ENCODE measurements around the gene ARL6IP1. TPM values are rescaled to one million over a fixed set of nuclear protein-coding genes. Genes with fewer than 3 reads are reported as not detected.
A peak's percentile ranks its signal among the peaks of the same experiment; 100 is the strongest.

Gene ARL6IP1
- total RNA-seq, 2 experiments from 2014 or later = 264 to 277 TPM

DNA sequence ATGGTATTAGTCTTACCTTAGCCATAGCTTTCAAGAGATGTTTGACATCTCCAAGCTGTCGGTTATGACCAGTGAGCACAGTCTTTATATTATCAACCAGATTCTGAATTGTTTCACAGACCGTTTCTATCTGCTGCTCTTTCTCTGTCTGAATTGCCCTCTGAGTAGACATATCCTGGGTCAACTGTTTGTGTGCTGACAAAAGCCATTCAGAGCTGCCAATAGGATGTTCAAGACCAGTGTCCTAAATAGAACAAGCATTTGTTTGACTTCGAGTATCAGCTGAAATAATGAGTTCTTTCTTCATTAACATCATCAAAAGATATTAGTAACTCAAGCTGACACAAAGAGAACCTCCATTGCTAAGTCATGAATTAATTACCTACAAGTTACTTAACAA is 14.9 kb upstream of the ARL6IP1 start:
- POLR2A ChIA-PET = interaction anchor here (1.3 to 3.1 kb wide), 4 partner anchors 11 to 25 kb away, joined by 4 to 22 read pairs (median 5); partner anchors contain the start of genes ARL6IP1 and RPS15A
- peaks cover 15% of the 10 kb centered on the region for H3K4me1 Mint-ChIP-seq
- no peak overlapping the region for H3K27ac Mint-ChIP-seq
- CTCF ChIA-PET = interaction anchor here (6.9 kb wide), 1 partner anchor 13 kb away, joined by 100 read pairs; the partner anchor contains the start of gene ARL6IP1
- no peak overlapping the region for H3K4me3 Mint-ChIP-seq
- H3K36me3 Mint-ChIP-seq (ENCODE audit: low read depth) = peaks cover 62% of the 10 kb centered on the region
- no peaks in the 10 kb centered on the region for H3K27me3 Mint-ChIP-seq
- DNase-seq = no peak
- no peaks in the 10 kb centered on the region for H3K9me3 Mint-ChIP-seq

- Mint-ChIP-seq H3K36me3 (ENCODE audit: low read depth) (peaks cover 72% of the 10 kb centered on the region), H3K27ac (no peak overlapping the region), H3K27me3 (no peaks in the 10 kb centered on the region), H3K9me3 (no peaks in the 10 kb centered on the region), H3K4me3 (no peak overlapping the region), H3K4me1 (no peaks in the 10 kb centered on the region)
- ChIA-PET CTCF (no interaction called here), POLR2A (no interaction called here)
- no peak for DNase-seq
These were observed 10.6 kb upstream of the ARL6IP1 start for GRCh38 chr16:18811925-18812324.

DNA sequence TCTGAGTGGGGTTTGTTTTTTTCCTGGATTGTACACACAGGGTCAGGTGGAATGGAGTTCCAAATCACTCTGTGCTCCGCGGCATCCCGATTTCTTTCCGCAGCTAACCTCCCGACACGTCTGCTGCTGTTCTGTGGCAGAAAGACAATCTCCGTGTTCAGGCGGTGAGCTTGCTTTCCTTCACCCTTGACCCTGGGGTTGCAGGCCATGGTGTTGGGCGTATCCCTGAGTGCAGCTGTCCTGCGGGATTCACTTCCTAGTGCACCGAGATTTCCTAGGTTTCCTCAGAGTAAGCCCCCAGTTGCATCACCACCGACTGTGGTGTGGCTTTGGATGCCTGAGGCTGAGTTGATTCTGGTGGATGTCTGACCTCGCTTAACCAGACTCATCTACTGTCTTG is 7.8 kb upstream of the ARL6IP1 start:
- Mint-ChIP-seq H3K4me1 (peaks cover 25% of the 10 kb centered on the region), H3K27ac (no peak overlapping the region), H3K36me3 (ENCODE audit: low read depth) (peaks cover 67% of the 10 kb centered on the region), H3K4me3 (no peak overlapping the region), H3K27me3 (no peaks in the 10 kb centered on the region), H3K9me3 (no peaks in the 10 kb centered on the region)
- DNase-seq = no peak
- CTCF ChIA-PET = interaction anchor here (2.6 kb wide), 1 partner anchor 8 kb away, joined by 6 read pairs; the partner anchor contains the start of gene ARL6IP1
- POLR2A ChIA-PET = interaction anchor here (1.3 to 3.0 kb wide), 2 partner anchors 8 to 19 kb away, joined by 5 to 9 read pairs; partner anchors contain the start of genes ARL6IP1 and RPS15A

DNA sequence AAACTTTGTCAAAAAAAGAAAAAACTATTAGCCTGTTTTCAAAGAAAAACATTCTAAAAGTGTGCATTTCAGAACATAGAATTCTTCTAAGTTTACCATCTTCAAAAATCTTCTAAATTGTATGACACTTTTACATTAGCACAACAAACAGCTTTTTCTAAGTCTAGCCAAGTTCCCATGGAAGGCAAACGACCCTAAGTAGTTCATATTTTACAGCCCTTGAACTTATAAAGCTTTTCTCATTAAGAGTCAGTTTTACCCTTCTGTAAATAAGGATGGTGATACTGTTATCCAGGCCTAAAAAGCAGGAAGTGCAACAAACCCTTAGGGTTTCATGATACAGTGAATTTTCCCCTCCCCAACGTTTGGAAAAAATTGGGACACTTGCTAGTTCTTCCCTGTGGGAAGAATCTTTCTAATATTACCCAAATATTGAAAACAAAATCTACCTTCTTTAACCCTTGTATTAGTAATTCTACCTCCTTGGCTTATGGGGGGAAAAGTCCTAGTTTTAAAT is 4.0 kb upstream of the ARL6IP1 start:
- no peak for DNase-seq
- peaks cover 62% of the 10 kb centered on the region for H3K36me3 Mint-ChIP-seq (ENCODE audit: low read depth)
- H3K4me1 Mint-ChIP-seq = peaks cover 50% of the 10 kb centered on the region
- no peaks in the 10 kb centered on the region for H3K9me3 Mint-ChIP-seq
- H3K4me3 Mint-ChIP-seq = no peak overlapping the region
- POLR2A ChIA-PET = interaction anchor here (0.8 to 9.1 kb wide), 4 partner anchors 9 to 16 kb away, joined by 3 to 398 read pairs (median 4); partner anchors contain the start of gene RPS15A
- H3K27ac Mint-ChIP-seq = peak overlapping the region; percentile 88
- H3K27me3 Mint-ChIP-seq = no peaks in the 10 kb centered on the region
- CTCF ChIA-PET = interaction anchor here (0.7 to 9.0 kb wide), 3 partner anchors 12 to 76 kb away, joined by 3 to 144 read pairs (median 100); partner anchors contain the start of gene RPS15A

- no peaks in the 10 kb centered on the region for H3K27me3 Mint-ChIP-seq
- no peak overlapping the region for H3K4me3 Mint-ChIP-seq
- no peaks in the 10 kb centered on the region for H3K9me3 Mint-ChIP-seq
- ChIA-PET POLR2A (interaction anchor here (0.7 to 9.1 kb wide), 10 partner anchors 10 to 121 kb away, joined by 3 to 398 read pairs (median 4); partner anchors contain the start of genes RPS15A and SMG1), CTCF (interaction anchor here (0.6 to 9.0 kb wide), 3 partner anchors 13 to 174 kb away, joined by 4 to 144 read pairs (median 100); partner anchors contain the start of gene RPS15A)
- peaks cover 58% of the 10 kb centered on the region for H3K4me1 Mint-ChIP-seq
- peaks cover 62% of the 10 kb centered on the region for H3K36me3 Mint-ChIP-seq (ENCODE audit: low read depth)
- H3K27ac Mint-ChIP-seq = peak overlapping the region; percentile 88
- no peak for DNase-seq
These were observed 3.2 kb upstream of the ARL6IP1 start for GRCh38 chr16:18804540-18804939.

- H3K27ac Mint-ChIP-seq = peak overlapping the region; percentile 88
- H3K4me3 Mint-ChIP-seq = peak overlapping the region; percentile 25
- no peaks in the 10 kb centered on the region for H3K9me3 Mint-ChIP-seq
- H3K27me3 Mint-ChIP-seq = no peaks in the 10 kb centered on the region
- CTCF ChIA-PET = interaction anchor here (0.6 to 9.0 kb wide), 5 partner anchors 14 to 175 kb away, joined by 3 to 144 read pairs (median 4); partner anchors contain the start of gene RPS15A
- POLR2A ChIA-PET = interaction anchor here (0.7 to 9.1 kb wide), 8 partner anchors 12 to 122 kb away, joined by 3 to 398 read pairs (median 4); partner anchors contain the start of genes RPS15A and SMG1
- peaks cover 61% of the 10 kb centered on the region for H3K36me3 Mint-ChIP-seq (ENCODE audit: low read depth)
- H3K4me1 Mint-ChIP-seq = peaks cover 64% of the 10 kb centered on the region
- no peak for DNase-seq
These were observed 2.5 kb upstream of the ARL6IP1 start for GRCh38 chr16:18803569-18804462.

GRCh38 chr16:18802767-18803343 is 1.5 kb upstream of the ARL6IP1 start:
- CTCF ChIA-PET = interaction anchor here (0.8 to 9.0 kb wide), 6 partner anchors 15 to 128 kb away, joined by 3 to 144 read pairs (median 8); partner anchors contain the start of gene RPS15A
- Mint-ChIP-seq H3K36me3 (ENCODE audit: low read depth) (peaks cover 63% of the 10 kb centered on the region), H3K4me1 (peaks cover 74% of the 10 kb centered on the region), H3K9me3 (no peaks in the 10 kb centered on the region), H3K27me3 (no peaks in the 10 kb centered on the region), H3K4me3 (peak overlapping the region; percentile 96), H3K27ac (peak overlapping the region; percentile 98)
- POLR2A ChIA-PET = interaction anchor here (1.0 to 9.1 kb wide), 5 partner anchors 14 to 51 kb away, joined by 3 to 398 read pairs (median 27); partner anchors contain the start of gene RPS15A
- no peak for DNase-seq

GRCh38 chr16:18800775-18801144 is 589 bp downstream of the ARL6IP1 start:
- POLR2A ChIA-PET = interaction anchor here (1.4 to 9.1 kb wide), 8 partner anchors 9 to 267 kb away, joined by 4 to 398 read pairs (median 24); partner anchors contain the start of genes COQ7, RPS15A and SMG1
- CTCF ChIA-PET = interaction anchor here (0.6 to 9.0 kb wide), 10 partner anchors 10 to 319 kb away, joined by 3 to 144 read pairs (median 8); partner anchors contain the start of gene RPS15A
- Mint-ChIP-seq H3K36me3 (ENCODE audit: low read depth) (peaks cover 65% of the 10 kb centered on the region), H3K4me3 (peak overlapping the region; percentile 96), H3K27me3 (no peaks in the 10 kb centered on the region), H3K27ac (peak overlapping the region; percentile 98), H3K9me3 (no peaks in the 10 kb centered on the region), H3K4me1 (peaks cover 79% of the 10 kb centered on the region)
- no peak for DNase-seq

DNA sequence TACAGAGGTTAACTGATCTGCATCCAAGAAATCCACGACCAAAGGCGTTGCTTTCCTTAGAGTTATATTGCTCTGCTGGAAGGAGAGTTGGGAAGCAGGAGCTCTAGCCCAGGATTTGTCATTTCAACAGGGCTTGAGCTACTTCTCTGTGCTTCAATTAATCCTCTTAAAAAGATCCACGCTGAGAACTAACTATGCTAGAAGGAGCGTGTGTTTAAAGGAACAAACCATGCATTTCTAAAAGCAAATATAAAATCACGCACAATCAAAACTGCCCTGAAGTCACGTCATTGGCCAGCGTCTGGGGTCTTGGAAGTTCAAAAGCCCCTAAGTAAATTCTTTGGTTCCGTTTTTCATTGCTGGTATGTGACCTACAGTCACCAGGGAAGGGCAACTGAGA is 1.1 kb downstream of the ARL6IP1 start:
- H3K36me3 Mint-ChIP-seq (ENCODE audit: low read depth) = peaks cover 67% of the 10 kb centered on the region
- POLR2A ChIA-PET = interaction anchor here (0.9 to 9.1 kb wide), 8 partner anchors 9 to 136 kb away, joined by 3 to 398 read pairs (median 24); partner anchors contain the start of genes RPS15A and SMG1
- DNase-seq = no peak
- peaks cover 75% of the 10 kb centered on the region for H3K4me1 Mint-ChIP-seq
- H3K9me3 Mint-ChIP-seq = no peaks in the 10 kb centered on the region
- peak overlapping the region; percentile 96 for H3K4me3 Mint-ChIP-seq
- CTCF ChIA-PET = interaction anchor here (1.7 to 9.0 kb wide), 4 partner anchors 12 to 170 kb away, joined by 14 to 144 read pairs (median 62); partner anchors contain the start of gene RPS15A
- no peaks in the 10 kb centered on the region for H3K27me3 Mint-ChIP-seq
- H3K27ac Mint-ChIP-seq = peak overlapping the region; percentile 98

- ChIA-PET CTCF (interaction anchor here (1.0 to 9.0 kb wide), 2 partner anchors 9 to 11 kb away, joined by 3 to 144 read pairs; partner anchors contain the start of gene RPS15A), POLR2A (interaction anchor here (0.8 to 9.1 kb wide), 5 partner anchors 10 to 137 kb away, joined by 3 to 398 read pairs (median 27); partner anchors contain the start of genes RPS15A and SMG1)
- Mint-ChIP-seq H3K4me1 (peaks cover 67% of the 10 kb centered on the region), H3K9me3 (no peaks in the 10 kb centered on the region), H3K27ac (peak overlapping the region; percentile 98), H3K27me3 (no peaks in the 10 kb centered on the region), H3K4me3 (peak overlapping the region; percentile 96), H3K36me3 (ENCODE audit: low read depth) (peaks cover 72% of the 10 kb centered on the region)
- no peak for DNase-seq
These were observed 1.8 kb downstream of the ARL6IP1 start for GRCh38 chr16:18799500-18799899.

DNA sequence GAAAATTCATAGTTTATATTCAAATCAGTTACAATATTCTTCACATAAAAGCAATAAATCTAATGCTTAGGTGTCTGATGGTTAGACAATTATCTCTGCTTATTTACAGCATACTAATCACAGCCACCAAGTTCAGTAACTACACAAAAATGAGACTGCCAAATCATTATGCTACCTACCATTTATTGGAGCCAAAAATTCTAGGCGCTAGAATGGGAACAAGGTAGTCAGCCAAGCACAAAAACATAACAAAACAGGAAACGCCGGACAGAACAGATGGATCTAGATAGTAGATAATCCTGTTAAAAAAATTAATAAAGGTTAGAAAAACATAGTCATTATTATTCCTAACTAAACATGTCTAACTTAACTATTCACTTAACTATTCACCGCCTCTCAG is 3.6 kb downstream of the ARL6IP1 start:
- Mint-ChIP-seq H3K27me3 (no peaks in the 10 kb centered on the region), H3K9me3 (no peaks in the 10 kb centered on the region), H3K4me1 (peaks cover 60% of the 10 kb centered on the region), H3K4me3 (no peak overlapping the region), H3K36me3 (ENCODE audit: low read depth) (peaks cover 81% of the 10 kb centered on the region), H3K27ac (no peak overlapping the region)
- POLR2A ChIA-PET = interaction anchor here (9.1 kb wide), 1 partner anchor 8 kb away, joined by 398 read pairs; the partner anchor contains the start of gene RPS15A
- no peak for DNase-seq
- CTCF ChIA-PET = interaction anchor here (9.0 kb wide), 1 partner anchor 10 kb away, joined by 144 read pairs; the partner anchor contains the start of gene RPS15A

GRCh38 chr16:18796377-18796776 is 5.0 kb downstream of the ARL6IP1 start:
- Mint-ChIP-seq H3K27ac (no peak overlapping the region), H3K9me3 (no peaks in the 10 kb centered on the region), H3K4me3 (no peak overlapping the region), H3K4me1 (peaks cover 55% of the 10 kb centered on the region), H3K36me3 (ENCODE audit: low read depth) (peaks cover 90% of the 10 kb centered on the region), H3K27me3 (no peaks in the 10 kb centered on the region)
- ChIA-PET CTCF (no interaction called here), POLR2A (interaction anchor here (13.9 kb wide), 1 partner anchor 6 kb away, joined by 398 read pairs; the partner anchor contains the start of gene ARL6IP1)
- no peak for DNase-seq
